SIG-M5 (cell line): ENCODE results near the gene TMEM143.
A peak's percentile ranks its signal among the peaks of the same experiment; 100 is the strongest.
"Not testable (repeated sequence)": the region's sequence is repeated elsewhere in the genome, so short reads cannot be mapped to it uniquely, and the experiment has no call there.

ENCODE experiments used
- DNase-seq: peaks from one replicate; lab custom pipeline; 2025; lab: John Stamatoyannopoulos, UW

Gene TMEM143

DNA sequence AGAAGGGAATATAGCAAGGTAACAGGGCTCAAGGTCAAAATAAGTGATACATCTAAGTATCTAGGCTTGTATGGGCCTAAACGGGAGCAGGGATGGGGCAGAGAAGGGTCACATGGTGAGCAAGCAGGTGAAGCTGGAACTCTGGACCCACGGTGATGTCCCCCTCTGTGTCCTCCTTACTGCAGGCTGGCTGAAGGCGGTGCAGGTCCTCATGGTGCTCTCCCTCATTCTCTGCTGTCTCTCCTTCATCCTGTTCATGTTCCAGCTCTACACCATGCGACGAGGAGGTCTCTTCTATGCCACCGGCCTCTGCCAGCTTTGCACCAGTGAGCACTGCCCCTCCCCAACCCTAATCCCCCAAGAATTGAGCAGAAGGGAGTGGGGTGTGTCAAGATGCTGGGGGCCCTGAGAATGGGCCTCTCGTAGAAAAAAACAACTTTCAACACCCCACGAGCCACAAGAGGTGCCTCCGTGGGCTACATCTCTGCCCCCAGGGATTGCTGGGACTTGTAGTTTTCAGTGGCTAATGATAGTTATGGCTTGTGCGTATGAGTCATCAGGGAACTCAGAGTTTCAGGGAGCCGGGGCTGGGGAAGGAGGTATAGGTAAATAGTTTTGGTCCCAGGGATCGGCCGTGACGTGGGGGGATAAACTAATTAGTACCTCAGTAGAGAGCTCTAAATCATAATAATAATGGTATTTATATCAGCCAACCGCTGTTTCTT, 34.4 kb downstream of the TMEM143 start:
- no peak for DNase-seq

DNA sequence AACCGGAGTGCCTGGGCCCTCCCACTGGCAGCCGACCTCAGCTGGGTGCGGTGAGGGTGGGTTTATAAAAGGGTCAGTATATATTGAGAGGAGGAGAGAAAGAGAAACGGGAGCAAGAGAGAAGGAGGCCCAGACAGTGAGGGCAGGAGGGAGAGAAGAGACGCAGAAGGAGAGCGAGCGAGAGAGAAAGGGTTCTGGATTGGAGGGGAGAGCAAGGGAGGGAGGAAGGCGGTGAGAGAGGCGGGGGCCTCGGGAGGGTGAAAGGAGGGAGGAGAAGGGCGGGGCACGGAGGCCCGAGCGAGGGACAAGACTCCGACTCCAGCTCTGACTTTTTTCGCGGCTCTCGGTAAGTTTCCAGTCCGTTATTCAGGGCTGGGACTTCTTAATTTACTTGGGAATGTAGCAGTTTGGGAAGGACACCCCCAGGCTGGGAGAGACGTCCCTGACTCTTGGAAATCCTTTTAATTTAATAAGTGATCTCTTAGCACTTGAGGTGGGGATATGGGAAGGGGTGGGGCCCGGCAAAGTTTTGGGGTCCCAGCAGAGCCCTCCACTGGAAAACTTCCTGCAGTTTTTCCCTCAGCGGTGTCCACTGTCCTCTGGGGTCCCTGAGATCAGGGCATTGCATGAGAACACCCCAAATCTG, 38.4 kb downstream of the TMEM143 start, which contains the start of gene EMP3:
EMP3 (plus strand) TSS at position 288 of the 646 bp plus-strand sequence. CDS start 1,293 bp downstream, outside the sequence.
- DNase-seq = peak; percentile 71

DNA sequence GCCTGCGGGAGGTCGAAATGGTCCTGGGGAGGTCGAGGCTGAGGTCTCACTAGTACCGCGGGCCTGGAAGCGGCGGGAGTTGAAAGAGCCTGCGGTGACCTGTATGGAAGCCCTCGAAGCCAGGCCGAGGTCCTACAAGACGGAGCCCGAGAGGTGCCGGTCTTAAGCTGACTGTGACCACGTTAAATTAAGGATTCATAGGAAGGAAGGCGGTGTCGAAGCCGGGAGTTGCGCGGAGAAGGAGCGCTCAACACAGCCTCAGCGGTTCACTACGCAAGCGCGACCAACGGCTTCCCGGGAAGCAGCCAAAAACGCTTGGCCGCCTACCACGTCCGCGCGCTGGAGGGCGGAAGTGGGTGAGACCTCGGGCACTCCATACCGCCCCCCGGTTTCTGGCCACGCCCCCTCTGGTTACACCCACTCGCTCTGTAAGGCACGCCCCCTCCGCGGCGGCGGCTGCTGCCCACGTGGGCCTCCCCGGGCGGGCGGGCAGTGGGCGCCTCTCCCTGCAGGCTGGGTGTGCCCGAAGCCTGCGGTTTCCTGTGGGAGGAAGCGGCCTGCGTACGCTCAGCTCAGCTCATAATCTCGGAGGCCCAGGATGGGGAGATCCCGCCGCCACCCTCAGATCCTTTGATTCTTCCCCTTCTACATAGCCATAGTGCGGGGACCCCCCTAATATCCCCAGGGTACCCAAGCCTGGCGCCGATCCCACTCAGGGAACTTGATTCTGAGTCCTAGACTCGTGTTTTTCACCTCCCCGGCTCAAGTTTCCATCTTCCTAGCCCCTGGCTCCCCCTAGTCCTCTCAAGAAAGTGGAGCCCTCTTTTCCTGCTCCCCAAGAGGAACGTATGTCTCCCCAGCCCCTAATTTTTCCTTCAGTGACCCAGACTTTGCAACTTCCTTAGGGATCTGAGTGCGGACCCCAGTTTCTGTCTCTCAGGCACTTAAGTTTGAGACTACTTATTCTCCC, 41.8 kb downstream of the TMEM143 start:
- peak; percentile 52 for DNase-seq

DNA sequence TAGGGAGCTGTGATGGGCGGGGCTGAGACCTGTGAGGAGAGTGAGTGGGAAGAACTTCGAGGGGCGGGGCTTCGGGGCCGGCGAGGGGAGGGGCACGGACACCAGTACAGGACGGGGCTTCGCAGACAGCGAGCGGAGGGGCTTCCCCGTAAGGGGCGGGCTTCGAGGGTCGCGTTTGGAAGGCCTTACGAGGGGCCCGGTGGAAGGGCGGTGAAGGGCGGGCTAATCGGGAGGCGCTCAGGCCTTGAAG, 42.4 kb downstream of the TMEM143 start:
- peak; percentile 83 for DNase-seq

DNA sequence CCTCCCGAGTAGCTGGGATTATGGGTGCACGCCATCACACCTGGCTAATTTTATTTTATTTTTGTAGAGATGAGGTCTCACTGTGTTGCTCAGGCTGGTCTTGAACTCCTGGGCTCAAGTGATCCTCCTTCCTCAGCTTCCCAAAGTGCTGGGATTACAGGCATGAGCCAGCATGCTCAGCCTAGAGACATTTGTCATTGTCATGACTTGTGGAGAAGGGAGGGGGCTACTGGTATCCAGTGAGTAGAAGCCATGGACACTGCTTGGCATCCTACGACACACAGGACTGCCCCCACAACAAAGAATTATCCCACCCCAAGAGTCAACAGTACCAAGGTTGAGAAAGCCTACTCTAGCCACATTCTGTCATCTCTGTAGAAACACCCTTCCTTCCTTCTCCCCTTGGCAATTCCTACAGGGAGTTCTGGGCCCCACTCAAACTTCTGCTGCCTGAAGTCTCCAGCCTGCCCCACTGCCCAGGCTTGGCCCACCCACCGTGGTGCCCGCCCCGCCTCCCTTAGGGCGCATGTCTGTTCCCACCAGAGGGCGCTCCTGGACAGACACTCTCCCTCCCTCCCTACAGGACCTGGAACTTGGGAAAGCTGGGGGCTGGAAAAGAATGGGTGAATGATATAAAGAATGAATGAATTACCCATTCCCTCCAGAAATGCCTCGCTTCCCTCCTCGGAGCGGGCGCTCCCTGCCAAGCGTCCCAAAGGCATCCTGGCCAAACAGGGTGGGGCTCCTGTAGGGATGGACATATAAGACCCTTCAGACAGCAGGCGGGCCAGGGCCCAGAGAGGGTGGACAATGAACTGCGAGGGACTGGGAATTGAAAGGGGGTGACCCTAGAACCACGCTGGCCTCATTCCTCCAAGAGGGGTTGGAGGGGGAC, 43.8 kb downstream of the TMEM143 start:
- no peak for DNase-seq

- no peak for DNase-seq
Measured at GRCh38 chr19:48318286-48318987, 45.3 kb downstream of the TMEM143 start.

GRCh38 chr19:48317708-48317960, 46.1 kb downstream of the TMEM143 start:
- not testable (repeated sequence) for DNase-seq

DNA sequence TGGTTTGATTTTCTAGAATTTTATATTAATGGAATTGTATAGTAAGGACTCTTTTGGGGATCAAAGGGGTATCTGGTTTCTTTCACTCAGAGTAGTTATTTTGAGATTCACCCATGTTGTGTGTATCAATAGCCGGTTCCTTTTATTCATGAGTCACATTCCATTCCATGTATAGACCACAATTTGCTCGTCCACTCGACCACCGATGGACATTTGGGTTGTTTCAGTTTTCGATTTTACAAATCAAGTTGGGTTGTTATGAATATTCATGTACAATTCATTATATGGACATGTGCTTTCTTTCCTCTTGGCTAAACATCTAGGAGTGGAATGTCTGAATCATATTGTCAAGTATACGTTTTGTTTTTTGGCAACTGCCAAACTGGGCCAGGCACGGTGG, 48.0 kb downstream of the TMEM143 start:
- DNase-seq = no peak

DNA sequence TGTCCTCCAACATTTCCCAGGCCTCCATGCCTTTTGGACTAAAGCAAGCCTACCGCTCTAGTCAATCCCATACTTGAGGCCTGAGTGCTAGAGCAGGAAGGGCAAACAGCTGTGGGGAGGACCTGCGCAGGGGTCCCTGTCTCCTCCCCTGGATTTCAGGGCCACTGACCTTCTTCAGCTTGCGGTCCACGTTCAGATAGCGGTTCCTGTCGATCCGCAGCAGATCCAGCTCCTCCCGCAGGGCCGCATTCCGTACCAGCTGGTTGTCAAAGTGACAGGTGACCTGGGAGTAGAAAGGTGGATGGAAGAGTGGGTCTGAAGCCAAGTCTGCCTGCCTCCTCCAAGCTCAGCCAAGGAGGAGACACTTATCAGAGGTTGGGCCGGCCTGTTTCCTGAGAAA, 52.4 kb downstream of the TMEM143 start:
- DNase-seq = no peak

DNA sequence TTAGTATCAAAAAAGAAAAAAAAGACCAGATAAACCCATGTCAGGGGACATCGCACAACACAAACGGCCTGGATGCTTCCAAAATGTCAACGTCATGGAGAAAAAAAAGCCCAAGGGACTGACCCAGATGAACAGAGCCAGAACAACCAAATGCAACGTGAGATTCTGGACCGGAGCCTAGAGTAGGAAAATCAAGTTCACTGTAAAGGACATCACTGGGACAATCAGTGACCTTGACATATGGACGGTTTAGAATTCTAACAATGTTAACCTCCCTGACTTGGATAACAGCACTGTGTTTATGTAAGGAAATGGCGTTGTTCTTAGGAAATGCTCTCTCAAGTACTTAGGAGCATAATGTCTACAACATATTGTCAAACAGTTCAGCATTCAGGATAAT, 53.5 kb downstream of the TMEM143 start:
- DNase-seq = no peak

GRCh38 chr19:48309731-48310130, 54.0 kb downstream of the TMEM143 start:
- DNase-seq = not testable (repeated sequence)

DNA sequence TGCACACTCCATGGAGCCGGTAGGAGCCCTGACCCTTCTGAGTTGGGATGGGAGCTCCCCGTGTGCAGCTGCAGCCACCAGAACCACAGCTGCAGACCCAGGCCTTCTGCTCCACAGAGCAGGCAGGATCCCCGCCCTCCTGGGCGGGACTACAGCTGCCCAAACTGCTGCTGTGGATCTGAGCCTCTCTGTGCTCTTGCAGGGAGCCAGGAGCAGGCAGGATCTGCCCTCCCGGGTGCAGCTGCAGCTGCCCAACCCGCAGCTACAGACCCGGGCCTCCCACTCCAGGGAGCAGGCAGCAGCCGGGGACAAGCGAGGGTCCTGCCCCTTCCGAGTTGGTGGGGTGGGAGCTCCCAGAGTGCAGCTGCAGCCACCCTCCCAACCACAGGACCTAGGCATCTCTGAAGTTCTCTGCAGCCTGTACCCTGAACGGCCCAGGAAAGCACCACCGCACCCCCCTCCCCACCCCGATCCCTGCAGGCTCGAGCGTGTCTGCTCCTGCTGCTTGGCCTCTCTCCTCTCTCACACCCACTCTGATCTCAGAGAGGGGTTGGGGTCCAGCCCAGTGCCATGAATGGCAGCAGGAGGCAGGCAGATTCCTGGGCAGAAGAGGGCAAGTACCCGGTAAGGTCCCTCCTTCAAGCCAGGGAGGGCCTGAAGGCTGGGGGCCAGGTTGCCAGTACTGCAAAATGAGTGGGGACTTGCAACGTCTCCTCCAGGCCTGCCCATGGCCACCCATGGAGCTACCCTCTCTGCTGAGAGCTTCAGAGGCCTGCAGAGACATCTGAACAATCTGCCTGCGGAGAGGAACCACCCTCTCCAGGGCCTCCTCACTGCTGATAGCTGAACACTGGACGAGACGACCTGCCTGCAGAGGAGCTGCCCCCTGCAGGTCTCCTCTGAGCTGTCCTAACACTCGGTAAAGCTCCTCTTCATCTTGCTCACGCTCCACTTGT, 54.8 kb downstream of the TMEM143 start:
- no peak for DNase-seq

DNA sequence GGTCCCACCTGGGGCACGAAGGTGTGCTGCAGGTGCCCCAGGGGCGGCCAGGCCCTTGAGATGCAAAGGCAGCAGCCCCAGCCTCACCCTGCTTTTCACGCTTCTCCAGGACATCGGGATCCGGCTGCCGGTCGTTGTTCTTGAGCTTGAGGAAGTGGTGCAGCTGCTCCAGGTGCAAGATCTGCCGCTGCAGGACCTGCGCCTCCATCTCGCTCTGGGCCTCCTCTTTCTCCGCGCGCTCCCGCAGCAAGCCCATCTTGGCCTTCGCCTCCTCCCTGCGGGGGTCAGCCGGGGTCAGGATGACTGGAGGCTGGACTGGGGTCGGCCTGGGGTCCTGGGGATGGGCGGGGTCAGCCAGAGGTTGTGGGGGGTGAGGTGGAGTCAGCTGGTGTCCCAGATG, 59.9 kb downstream of the TMEM143 start:
- DNase-seq = no peak

DNA sequence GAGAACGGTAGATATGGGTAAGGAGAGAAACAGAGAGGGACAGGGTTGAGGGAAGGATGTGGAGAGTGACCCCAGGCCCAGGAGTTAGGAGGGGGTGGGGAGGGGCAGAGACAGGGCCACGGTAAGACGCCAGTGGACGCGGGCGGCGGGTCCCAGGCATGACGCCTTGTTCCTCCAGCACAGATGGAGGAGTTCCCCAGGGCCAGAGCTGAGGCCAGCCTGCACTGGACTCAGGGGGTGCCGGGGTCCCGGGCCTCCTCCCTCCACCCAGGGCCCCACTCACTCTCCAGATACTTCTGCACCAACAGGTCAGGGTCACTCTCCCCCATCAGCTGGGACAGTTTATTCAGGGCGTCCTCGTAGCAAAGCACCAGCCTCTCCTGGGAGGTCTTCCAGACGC, 60.4 kb downstream of the TMEM143 start:
- no peak for DNase-seq

GRCh38 chr19:48302600-48302959, 61.2 kb downstream of the TMEM143 start:
- DNase-seq = no peak

GRCh38 chr19:48301886-48302599, 61.7 kb downstream of the TMEM143 start:
- DNase-seq = no peak

- DNase-seq = no peak
Measured at GRCh38 chr19:48297975-48298374, 65.8 kb downstream of the TMEM143 start.

DNA sequence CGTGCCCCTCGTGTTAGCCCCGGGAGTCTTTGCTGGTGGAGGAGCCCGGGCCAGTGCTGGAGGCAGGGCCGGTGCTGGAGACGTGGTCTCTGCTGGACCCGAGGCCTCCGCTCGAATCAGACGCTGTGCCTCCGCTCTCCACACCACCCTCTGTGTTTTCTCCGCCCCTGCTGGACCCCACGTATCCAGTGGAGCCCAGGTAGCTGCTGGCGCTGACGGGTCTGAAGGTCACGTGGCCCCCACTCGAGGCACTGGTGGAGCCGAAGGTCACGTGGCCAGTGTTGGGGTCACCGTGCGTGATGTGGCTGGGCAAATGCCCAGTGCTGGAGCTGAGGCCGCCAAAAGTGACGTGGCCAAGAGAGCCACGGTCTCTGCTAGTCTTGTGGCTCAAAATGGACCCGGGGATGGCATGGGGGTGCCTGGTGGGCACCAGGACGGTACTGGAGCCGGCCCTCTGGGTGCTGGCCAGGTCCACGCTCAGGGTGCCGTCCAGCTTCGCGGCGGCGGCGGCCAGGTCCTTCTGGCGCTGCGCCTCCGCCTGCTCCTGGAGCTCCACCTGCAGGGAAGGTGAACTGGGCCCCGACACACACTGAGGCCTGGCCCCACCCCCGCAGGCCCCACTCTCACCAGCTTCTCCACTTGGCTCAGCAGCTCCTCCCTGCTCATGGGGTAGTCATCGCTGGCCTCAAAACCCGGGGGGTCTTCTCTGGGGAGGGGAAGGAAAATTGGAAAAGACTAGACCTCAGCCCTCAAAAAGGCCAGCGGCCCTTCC, 66.6 kb downstream of the TMEM143 start:
- DNase-seq = no peak

DNA sequence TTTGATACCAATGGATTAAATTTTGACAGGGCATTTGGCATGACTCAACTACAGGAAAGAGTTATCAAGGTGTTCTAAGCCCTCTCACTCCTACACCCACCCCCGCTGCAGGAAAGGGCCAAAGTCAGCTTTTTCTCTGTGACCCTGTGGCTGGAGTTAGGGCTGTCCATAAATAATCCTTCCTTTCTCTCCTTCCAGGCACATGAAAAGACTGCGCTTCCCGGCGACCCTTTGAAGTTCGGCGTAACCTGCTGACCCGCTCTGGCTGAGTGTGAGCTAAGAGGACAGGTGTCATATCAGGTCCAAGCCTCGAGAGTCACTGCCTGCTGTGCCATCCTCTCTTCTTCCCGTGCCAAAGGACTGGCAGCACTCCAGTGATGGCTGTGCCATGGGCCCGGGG, 68.3 kb downstream of the TMEM143 start:
- no peak for DNase-seq
